HG02852 (cell line): ENCODE measurements around the gene ZNRF3.
"Not testable (repeated sequence)": the region's sequence is repeated elsewhere in the genome, so short reads cannot be mapped to it uniquely, and the experiment has no call there.

ENCODE experiments used
- ATAC-seq: cut with Tn5 transposase; IDR thresholded peaks from one replicate; pipeline ENCODE4 v1.9.1; 2021; ENCODE audit warnings: mild to moderate bottlenecking, moderate library complexity; ENCODE audit not compliant: unreplicated experiment

ZNRF3 gene

DNA sequence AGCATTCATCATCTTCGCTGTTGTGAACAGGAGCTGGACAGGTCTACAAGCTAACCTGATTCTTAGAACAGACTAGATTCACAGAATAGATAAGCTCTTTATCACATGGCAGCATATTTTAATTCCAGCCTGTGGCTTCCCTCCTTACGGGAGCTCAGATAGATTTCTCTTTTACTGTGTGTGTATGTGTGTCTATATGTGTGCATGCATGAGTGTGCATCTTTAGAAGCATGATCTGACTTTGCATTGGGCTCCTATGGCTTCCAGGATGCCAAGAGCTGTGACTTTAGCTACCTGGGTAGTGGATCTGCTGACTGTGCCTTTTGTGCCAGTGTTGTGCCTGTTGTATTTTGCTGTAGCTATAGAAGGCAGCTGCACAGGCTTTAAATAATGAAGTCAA, 44.3 kb downstream of the ZNRF3 start:
- ATAC-seq, result no peak

DNA sequence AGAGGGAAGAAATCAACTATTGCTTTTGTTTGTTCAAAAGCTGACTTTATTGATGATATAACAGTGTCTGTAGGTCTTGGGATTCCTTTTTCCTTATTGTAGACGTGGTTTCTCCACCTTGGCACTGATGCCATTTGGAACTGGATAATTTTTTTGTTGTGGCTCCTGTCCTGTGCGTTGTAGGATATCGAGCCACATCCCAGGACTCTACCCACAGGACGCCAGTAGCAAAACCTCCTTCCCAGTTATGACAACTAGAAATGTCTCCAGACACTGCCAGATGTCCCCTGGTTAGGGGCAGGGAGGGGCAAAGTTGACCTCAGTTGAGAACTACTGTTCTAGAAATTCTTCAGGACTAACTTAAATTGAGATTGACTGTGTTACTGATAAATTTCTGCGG, 45.8 kb downstream of the ZNRF3 start:
- no peak for ATAC-seq

DNA sequence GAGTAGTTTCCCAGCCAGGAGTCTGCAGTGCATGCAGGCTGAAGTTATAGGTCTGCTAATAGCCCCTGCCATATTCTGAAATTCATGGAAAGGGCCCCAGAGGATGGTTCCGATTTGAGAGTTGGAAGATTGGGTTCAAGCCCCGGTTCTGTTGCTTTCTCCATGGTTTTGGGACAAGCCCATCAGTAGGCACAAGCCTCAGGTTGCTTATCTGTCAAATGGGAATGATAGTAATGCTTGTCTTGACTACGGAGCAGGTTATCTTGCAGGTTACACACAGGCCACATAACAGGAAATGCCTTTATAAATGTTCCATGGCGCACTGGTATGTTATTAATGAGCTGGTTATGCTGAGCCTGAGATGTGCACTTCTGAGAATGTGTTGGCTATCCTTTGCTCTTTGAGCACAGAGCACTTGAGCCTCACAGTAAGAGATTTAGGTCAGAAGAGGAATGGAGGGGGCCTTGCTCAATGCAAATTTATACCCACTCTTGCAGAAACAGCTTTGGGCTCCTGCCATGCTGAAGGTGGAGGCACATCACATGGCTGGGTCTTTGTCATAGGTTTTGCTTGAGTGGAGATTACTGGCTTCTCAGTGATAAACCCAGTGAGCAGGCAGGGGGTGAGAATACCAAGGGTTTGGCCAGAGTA, 47.1 kb downstream of the ZNRF3 start:
- no peak for ATAC-seq

DNA sequence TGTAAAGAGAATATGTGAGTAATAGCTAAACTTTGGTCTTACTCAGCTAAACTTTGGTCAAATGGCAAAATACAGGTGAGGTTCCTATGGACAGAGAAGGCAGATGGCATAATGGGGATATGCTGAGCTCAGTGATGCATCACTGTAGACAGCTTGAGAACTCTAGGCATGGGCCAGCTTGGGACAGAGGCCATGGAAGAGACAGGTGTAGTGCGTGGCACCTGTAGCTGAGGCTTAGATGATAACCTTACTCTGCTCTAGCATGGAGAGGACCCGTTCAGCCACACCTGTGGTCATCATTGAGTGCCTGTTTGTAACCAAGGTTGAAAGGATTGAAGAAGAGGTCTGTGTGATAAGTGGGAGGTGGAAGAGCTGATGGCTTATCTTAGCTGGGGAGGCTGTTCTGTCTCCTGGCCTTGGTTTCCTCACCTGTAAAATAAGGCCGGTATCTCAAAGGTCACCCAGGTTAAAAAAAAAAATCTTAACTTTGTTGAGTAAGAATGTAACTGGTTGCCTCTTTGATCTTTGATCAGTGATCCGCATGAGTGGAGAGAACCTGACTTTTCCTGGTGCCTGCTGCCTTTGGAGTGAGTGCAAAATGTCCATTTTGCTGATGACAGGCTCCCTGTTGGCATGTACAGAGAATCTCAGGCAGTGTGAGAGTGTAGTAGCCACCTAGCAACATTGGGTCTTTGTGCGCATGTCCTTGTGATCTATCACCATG, 48.6 kb downstream of the ZNRF3 start:
- ATAC-seq, result no peak

DNA sequence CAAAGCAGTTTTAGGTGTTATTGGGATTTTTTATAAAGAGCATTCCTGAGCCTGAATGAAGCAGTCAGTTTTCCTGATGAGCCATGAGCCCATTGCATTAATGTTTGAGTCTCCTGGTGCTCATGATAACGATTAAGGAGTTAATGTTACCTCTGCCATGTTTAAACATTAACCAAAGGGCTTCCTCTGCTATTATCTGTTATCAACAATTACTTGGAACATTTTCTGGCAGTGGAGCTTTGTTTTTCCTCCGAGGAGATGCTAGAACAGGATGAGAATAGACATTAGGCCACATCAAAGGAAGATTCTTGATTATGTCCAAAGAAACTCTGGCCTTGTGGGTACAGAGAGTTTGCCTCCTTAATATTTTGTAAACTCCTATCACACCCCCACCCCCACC, 49.9 kb downstream of the ZNRF3 start:
- ATAC-seq, result no peak

DNA sequence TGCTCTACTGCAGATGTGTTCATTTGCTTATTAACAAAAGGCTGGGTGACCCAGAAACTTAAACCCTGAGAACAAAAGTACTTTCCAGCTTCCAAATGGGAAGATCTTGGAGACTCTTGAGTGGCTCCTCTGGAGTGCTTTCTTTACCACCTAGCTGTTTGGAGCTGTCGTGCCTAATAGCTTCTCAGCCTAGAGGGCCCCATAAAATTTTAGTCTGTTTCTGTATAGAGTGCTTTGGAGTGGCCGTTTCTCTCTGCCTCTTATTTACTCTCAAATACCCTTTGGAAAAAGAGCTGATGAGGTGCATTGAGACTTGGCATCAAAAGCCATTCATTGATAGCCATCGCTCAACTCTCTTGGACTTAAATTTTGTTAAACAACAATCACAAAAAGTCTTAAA, 50.7 kb downstream of the ZNRF3 start:
- no peak for ATAC-seq

DNA sequence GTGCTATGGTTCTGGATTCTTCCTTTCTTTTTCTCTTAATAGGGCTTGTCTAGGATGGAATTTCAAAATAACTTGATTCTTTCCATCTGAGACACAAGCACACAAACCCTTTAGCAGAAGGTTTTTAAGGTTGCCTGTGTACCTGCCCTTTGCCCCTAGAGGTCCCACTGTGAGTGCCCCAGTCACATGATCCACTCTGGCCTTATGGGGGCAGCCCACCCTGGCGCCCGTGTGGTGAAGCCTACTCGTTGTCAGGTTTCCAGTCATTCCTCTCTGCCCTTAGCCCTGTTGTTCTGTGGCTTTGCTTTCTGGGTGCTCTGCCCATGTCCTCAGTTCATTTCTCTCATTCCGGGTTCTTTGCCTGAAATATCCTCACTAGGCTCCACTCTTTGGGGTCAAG, 51.8 kb downstream of the ZNRF3 start:
- ATAC-seq, result no peak

DNA sequence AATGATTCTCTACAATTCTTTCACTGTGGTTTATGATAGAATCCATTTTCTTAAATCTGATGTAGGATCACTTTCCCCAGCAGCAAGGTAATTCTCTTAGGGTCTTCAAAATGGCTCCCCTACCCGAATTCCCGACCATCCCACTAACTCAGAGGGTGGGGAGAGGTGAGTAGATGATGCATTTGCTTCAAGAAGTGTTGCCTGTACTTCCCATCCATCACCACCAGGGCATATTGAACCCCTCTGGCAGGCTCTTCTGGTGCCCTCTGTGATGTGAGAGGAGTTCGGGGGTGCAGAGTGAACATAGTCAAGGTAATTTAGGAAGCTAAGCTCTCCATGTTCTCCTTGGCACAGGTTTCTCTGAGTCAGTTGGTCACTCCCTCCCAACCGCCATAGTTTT, 52.3 kb downstream of the ZNRF3 start:
- ATAC-seq, result no peak

DNA sequence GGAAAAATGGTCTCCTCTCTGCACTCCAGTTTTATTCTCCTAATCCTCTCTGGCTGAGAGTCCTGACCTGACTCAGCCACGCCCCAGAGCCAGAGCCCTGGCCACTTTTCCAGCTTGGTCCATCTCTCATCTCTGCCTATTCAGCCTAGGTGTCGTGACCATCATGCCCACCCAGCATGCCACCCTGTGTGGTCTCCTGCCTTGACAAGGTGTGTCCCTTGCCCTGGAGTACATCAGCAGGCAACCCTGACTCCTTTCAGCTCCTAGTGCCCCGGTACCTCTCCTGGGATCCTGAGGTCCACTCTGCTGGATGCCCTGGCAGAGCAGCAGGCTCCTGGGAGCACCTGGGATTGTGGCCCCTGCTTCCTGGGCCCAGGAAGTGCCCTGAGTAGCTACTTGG, 52.8 kb downstream of the ZNRF3 start:
- ATAC-seq, result no peak

DNA sequence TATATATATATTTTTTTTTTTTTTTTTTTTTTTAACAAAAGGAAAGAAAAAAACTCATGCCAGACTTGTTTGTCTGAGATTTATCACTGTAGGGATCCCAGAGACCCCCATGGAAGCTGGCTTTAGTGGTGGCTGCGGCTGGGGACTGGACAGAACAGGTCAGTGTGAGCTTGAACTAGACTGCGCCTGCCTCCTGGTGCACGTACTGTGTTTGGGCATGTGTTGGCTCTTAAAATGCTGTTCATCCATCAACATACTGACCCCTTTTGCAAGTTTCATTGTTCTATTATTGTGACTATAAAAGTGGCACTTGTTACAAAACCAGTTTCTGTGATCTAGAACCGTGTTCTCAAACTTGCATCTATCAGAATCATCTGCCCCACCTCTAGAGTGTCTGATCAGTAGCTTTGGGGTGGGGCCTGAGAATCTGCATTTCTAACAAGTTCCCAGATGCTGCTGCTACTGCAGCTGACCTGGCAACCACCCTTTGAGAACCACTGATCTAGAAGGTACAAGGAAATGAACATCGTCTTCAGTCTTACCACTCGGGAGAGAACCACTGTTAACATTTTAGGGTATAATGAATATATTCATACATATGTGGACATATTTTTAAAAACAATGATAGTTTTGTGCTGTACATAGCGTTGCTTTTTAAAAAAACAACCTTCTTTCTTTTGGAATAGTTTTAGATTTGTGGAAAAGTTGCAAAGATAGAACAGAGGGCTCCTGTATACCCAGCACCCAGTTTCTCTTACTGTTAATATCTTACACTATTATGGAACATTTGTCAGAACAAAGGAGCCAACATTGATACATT, 54.0 kb downstream of the ZNRF3 start:
- no peak for ATAC-seq

DNA sequence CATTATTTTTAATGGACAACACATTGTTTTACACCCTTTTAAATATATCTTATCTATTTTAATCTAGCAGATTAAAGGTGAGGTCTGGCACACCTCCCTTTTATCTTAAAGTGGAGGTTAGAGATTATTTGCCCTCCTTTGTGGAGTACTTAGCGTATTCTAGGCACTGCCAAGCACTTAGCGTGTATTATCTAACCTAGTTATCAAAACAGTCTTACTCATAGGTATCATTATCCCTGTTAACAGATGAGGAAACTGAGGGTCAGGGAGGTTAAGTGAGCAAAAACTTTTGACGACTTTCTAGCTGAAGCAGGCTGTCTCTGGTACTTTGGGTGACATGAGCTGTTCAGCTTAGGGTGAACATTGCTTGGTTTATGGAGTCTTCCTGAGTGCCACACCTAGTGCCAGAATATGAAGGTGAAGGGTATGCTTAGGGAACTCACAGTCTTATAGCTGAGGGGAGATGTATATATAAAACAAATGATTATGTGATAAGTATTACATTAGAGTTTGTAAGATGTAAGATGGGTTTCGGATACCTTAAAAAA, 55.0 kb downstream of the ZNRF3 start:
- no peak for ATAC-seq

DNA sequence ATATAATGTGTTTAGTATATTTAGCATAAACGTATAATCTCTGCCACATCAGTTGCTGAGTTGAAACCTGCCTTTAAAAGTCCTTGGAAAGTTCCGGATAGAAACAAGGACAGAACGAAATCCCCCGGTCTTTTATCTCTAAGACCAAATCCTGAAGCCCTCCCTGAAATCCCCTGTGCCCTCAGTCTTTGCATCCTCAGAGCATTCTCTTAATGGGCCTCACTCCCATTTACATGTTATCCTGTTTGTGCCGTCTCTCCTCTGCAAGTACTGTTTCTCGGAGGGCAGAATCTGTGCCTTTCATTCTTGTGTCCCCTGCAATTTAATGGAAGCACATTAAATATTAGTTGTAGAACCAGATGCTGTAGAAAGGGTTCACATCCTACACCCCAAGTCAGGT, 56.0 kb downstream of the ZNRF3 start:
- no peak for ATAC-seq

DNA sequence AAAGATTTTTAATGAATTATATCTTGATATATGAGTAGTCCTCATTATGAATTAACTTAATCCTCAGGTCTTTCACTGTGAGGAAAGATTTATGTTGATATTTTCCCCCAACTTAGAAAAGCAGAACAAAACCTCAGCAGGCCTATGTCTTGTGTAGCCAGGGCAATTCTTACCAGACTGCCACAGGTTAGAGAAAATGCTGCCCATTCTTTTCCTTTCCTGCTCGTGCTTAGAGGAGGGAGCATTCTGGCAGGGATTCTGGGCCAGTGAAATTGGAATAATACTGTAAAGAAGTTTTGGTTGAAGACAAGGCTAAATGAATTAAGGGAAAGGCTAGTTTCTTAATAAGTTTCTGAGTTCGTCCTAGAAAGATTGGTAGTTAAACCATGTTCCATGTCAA, 56.6 kb downstream of the ZNRF3 start:
- ATAC-seq, result no peak

DNA sequence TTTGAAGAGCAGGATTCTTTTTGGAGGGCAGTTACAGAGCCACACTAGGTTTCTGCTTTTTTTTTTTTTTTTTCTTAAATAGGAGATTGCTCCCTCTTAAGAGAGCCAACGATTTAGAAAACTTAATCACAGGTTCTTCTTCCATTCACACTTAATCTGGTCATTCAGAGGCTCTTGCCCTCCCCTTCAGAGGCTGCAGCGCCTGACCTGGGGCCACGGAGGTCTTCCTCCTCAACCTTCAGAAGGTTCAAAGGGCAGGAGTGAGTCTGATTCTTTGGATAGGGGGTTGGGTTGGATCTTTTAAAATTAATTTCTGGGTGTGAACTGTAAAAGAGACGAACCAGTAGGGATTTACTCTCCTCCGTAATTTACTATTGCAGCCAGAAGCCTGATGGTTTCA, 57.1 kb downstream of the ZNRF3 start:
- ATAC-seq, result no peak

DNA sequence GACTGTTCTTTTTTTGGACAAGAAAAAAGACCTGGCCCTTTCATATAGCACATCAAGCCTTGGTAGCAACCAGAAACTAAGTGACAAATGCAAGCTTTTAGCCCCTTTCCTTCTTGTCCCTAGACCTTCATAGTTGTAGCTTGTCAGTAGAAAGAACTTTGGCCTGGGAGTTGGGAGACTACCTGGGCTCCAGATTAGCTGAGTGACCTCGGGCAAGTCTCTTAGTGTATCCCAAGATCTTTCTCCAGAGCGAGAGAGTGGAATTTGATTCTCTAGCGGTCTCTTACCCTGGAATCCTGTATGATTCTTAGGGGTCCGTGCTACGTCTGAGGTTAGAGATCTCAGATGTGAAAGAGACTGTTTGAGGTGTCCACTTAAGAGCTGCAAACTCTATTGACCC, 59.0 kb downstream of the ZNRF3 start:
- ATAC-seq, result no peak

DNA sequence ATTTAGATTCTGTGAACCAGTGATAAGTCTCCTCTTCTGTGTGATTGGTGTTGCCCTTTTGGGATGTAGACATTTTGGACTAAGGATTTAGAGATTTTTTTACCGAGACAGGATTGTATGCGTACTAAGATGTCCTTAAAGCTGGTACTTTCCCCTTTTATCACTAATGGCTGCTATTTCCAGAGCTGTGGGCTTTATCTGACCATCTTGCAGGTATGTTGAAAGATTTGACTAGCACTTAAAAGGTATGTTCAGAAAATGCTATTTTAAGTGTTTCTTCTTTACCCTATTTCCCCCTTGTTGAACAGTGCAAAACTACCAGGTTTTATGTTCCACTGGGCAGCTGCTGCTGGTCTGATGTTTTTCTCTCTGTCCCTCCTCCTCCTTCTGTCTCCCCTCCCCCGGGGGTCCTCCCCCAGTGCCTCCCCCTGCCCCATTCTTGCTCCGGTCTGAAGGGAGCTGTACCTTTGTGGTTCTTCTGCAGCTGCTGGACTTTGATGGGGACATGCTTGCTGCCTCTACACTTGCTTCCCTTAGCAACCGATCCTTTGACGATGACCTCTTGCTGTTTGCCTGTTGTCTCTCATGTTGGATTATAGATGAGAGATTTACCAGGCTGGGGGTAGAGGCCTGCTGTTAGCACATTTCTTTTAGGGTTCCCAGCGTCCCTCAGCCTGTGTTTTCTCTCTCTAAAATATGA, 59.6 kb downstream of the ZNRF3 start:
- no peak for ATAC-seq

DNA sequence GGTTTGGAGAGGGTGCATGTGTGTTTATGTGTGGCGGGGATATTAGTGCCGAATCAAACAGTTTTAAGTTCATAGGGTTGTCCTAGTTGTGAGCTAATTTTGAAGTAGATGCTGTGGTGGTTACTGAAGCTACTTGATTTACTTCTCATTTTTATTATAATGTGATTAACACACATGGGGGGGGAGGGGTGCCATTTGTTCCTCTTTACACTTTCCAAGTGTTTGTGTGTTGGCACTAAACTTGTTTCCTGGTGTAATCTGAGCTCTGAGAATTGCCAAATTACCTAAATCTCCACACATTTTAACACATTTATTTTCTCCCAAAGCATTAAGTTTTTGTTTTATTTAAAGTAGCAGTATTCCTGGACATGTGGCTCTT, 60.1 kb downstream of the ZNRF3 start:
- ATAC-seq, result no peak

DNA sequence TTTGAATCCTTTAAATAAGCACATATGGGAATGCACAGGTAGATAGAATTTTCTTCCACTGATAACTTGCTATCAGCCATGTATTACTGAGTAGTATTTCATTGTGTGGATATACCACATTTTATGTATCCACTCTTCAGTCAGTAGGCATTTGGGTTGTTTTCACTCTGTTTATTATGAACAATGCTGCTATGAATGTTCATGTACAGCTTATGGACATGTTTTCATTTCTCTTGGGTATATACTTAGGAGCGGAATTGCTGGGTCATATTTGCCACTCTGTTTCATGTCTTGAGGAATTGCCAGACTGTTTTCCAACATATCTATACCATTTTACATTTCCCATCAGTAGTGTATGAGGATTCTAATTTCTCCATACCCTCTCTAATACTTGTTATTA, 63.8 kb downstream of the ZNRF3 start:
- no peak for ATAC-seq

DNA sequence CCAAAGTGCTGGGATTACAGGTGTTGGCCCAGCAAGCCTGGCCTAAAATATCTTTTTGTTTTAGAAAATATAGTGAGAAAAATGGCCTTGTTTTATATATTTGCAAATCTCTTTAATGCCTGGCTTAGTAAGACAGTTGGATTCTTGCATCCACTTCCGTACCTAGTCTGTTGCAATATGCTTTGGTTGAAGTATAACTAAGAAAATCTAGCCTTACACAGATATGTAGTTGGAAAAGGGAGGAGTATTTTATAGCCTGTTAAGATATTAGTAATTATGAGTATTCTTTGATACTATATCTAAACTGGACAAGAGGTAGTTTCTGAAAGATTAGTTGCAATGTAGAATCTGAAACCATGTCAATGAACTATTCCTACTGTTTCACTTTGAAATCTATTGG, 65.1 kb downstream of the ZNRF3 start:
- ATAC-seq, result no peak

DNA sequence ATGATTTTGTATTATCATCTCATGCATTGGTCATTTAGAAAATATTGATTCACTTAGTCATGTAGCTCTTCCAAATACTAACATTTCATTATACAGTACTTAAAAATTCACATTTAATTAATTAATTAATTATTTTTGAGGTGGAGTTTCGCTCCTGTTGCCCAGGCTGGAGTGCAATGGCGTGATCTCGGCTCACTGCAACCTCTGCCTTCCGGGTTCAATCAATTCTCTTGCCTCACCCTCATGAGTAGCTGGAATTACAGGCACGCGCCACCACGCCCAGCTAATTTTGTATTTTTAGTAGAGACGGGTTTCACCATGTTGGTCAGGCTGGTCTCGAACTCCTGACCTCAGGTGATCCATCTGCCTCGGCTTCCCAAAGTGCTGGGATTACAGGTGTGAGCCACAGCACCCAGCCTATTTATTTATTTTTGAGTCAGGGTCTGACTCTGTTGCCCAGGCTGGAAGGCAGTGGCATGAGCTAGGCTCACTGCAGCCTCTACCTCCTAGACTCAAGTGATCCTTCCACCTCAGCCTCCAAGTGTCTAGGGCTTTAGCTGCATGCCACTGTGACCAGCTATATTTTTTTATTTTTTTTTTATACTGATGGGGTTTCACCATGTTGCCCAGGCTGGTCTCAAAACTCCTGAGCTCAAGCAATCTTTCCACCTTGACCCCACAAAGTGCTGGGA, 65.6 kb downstream of the ZNRF3 start:
- ATAC-seq, result not testable (repeated sequence)

DNA sequence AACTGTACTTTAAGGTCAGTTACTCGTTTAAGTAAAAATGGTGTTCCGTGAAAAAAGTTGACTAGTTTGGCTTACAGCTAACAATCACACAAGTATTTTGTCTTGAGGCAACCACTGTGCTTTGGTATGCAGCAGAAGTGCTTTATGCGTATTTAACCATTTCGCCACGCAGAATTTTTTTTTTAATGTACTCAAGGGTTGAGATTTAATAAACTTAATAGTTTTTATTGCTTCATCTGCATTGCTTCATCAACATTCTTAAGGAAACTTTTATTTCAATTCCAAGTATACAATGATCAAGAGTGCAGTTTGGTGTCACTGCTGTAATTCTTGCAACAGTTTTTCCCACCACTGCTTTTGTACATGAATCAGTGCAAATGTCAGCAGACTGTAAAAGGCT, 66.4 kb downstream of the ZNRF3 start:
- no peak for ATAC-seq
